Measurements from ENCODE around the gene DBNL.

DBNL gene

DNA sequence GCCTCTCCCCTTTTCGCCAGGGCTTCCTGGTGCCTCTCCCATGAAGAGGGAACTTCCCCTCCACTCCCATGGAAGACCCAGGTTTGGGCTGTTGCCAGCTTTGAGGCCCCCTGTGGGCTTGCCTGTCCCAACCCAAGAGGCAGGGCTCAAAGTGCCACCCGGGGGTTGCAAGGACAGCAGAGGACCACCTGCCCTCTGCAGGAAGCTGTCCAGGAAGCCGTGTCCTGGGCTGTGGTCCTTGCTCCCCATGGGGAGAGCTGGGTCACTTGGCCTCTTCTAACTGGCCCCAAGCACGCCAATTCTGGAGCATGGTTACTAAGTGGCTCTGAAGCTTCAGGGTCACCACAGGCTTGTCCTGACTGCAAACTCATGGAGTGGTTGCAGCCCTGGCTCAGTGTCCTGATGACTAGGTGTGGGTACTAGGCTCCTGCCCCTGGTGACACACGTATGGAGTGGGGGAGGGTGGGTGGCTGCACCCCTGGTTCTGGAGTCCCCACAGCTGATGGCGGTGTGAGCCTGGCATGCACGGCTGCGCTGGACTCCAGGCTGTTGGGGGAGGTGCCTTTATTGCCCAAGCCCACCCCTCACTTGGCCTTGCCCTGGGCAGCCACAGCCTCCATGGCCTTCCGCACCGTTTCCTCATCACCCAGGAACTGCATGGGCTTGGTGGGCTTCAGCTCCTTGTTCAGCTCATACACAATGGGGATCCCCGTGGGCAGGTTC lies 17.8 kb downstream of the DBNL start:
- DNase-seq (ENCODE audit: low read depth in 2 of 2), result no peak

DNA sequence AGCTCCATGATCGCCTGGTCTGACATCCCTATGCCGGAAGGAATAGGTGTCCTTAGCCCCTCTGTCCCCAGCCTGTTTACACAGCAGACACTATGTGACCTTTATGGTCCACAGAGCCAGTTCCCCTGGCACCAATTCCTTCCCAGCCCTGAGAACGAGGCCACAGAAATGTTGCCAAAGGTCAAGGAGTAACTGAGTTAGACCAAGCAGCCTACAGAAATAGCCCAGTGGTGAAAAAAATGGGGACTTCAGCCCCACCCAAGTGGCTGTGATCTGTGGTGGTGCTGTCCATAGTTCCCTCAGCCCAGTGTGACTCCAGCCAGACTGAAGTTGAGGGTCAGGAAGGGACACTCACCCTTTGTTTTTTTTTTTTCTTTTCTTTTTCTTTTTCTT lies 18.4 kb downstream of the DBNL start:
- DNase-seq (ENCODE audit: low read depth in 2 of 2), result no peak

DNA sequence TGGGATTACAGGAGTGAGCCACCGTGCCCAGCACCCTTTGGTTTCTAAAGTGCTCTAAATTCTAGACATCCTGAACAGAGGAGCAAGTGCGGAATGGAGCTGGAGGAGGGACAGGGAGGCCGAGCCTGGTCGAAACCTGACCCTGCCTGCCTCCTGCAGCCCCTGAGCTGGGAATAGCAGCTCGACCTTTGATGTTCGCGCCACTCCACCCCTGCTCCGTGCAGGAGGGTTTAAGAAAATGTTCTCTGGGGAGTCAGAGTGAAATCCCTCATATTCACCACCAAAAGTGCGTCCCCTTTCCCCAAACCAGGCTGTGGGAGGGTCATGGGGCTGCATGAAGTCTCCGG lies 19.0 kb downstream of the DBNL start:
- no peak for DNase-seq (ENCODE audit: low read depth in 2 of 2)

DNA sequence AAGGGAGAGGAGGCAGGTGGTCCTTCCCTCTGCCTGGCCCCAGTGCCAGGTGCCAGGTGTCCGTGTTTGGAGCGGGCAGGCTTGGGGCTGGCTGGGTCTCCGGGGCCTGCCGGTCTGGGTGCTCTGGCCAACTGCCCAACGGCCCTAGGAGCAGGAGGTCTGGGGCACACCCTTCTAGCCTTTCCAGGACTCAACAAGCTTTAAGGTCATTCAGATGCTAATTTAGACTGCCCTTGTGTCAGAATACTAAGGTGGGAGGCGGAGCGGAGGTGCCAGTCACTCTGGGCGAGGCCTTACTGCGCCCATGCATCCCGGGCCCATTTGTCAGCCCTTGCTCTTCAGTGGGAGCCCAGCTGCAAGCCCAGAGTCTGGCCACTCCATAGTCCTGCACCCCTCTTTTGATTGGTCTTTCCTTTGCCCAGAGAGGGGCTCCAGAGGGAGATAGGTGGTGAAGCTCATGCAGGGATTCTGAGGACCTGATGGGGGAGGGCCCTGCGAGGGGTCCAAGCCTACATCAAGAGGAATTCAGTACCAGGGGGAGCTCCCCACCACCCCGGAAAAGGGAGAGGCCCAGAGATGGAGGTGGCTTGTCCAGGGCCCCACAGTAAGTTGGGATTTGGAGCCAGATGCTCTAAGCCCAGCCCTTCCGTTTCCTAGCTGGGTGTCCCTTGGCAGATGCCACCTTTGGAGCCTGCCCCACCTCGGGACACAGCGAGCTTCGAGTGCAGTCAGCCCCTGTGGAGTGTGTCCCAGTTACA lies 19.6 kb downstream of the DBNL start:
- no peak for DNase-seq (ENCODE audit: low read depth in 2 of 2)

DNA sequence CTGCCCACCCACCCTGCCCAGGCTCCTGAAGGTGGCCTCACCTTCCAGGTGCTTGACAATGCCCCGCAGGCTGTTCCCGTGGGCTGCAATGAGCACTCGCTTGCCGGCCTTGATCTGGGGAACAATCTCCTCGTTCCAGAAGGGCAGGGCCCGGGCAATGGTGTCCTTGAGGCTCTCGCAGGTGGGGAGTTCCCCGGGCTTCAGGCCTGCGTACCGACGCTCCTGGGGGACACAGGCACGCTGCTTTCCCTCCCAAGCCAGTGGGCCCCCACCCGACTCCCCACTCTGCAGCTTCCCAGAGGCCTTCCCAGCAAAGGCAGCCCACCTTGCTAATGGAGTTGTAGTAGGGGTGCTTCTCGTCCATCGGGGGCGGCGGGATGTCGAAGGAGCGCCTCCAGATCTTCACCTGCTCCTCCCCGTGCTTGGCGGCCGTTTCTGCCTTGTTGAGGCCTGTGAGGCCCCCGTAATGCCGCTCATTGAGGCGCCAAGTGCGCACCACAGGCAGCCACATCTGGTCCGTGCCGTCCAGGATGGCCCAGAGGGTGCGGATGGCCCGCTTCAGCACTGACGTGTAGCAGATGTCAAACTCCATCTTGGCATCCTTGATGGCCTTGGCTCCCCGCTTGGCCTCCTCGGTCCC lies 20.4 kb downstream of the DBNL start:
- no peak for DNase-seq (ENCODE audit: low read depth in 2 of 2)

DNA sequence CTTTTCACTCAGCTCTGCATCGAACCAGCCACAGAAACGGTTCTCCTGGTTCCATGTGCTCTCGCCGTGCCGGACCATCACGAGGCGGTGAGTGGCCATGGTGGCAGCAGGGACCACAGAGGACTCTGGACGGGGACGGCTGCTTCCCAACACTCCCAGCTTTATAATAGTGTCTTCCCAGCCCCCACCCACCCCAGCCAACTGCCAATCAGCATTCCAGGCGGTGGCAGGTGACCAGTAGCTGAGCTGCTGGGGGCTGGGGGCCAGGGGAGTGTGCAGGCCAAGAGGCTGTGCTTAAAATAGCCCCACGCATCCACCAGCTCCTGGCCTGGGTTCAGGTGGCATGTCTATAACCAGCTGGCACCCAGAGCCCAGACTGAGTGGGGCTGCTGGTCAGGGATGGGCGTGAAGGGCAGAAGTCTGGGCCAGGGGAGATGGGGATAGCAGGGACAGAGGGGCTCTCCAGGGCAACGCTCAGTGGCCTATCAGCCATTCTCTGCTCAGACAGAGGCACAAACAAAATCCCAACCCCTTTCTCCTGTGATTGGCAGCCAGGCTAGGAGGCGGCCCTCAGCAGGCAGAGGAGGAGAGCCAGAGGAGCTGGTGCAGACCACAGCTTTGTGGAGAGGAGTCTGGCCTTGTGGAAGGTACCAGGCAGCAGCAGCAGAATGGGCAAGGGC lies 21.1 kb downstream of the DBNL start, which contains the start of gene PGAM2:
Gene PGAM2, minus strand, starts transcription at position 137 of the 680 bp plus-strand sequence. Its CDS starts 38 bp downstream, at position 99.
- no peak for DNase-seq (ENCODE audit: low read depth in 2 of 2)

DNA sequence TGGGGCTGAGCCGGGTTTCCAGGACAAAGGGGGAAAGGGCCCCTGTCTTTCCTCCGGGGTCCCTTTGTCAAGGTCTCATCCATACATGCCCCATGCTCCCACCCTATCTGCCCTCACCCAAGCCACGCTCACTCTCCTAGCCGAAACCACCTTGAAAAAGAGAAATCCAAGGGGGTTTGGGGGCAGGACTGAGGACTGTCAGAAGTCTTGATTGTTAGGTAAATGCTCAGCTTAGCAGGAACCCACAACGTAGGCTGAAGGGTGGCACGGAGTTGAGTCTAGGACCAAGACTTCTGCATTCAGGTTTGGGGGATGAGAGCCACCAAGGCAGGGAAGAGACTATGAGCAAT lies 21.6 kb downstream of the DBNL start:
- DNase-seq (ENCODE audit: low read depth in 2 of 2), result no peak

DNA sequence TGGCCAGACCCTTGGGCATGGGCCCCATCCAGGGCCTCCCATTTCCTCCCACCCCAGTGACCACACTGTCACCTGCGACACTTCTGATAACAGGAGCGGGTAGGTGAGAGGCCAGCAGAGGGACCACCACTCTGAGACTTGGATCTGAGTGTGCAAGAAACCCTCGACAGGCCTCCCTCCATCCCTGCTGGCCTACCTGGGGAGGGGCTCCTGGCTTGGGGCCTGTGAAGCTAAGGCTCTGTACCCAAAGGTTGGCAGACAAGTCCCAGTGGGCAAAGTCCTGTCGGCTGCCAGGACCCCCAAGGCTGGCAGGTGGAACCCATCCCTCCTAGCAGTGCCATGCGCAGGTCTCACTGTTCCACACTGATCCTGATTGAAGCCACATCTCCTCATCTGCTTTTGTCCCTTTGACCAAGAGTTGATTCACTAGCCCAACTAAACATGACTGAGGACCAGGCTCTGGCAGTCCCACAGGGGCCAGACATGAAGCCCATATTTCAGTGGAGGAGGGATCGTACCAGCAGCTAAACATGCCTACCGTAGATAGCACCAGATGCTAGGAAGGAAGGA lies 22.1 kb downstream of the DBNL start:
- DNase-seq (ENCODE audit: low read depth in 2 of 2), result no peak

DNA sequence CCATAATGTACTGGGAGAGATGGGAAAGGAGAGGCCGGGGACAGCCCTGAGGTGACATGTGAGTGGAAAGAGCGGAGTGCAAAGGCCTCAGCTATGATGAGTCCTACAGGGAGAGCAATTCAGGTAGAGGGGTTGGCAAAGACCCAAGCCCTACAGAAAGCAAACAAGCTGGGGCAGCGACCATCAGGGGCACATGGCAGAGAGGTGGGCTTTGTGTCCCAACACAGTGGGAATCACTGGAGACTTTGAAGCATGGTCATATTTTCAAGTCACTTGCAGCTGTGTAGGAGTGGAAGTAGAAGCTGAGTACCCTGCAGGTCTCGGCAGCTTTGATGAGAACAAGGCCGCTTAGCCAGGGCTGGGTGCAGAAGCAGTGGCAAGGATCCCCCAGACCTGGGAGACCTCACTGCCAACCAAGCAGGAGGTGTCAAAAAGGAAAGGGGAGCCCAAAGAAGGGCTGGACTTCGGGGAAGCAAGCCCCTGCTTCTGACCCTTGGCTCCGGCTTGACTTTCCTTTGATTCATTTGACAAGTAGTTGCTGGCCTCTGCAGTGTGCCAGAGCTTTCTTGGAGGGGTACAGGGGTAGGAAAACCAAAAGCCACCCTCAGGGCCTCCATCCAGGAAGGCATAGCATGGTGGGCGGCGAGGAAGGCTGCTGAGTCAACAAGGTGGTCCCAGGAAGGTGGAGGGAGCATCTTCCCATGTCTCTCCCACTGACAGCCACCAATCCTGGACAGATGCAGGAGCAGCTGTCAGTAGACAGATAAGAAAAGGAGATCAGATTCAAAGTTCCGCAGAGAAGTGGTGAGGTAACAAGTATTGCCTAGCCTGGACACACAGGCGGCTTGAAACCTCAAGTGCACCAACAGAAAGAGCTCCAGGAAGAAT lies 22.8 kb downstream of the DBNL start:
- no peak for DNase-seq (ENCODE audit: low read depth in 2 of 2)

DNA sequence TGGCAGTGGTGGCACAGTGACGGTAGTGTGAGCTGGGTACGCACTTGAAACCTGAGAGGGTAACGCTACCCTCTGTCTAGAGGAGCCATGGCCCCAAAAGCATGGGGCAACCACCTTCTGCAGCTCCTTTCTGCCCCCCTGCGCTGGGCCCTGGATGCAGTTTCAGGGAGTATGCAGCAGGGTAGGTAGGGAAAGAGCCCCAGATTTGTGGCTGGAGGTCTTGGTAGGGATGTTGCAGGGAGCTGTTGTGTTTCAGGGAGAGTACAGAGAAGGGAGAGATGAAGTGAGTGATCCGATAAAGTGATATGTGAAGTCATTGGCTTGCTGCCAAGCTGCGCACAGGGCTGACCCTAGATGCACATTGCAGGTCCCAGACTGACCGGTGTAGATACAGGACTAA lies 23.6 kb downstream of the DBNL start:
- no peak for DNase-seq (ENCODE audit: low read depth in 2 of 2)

DNA sequence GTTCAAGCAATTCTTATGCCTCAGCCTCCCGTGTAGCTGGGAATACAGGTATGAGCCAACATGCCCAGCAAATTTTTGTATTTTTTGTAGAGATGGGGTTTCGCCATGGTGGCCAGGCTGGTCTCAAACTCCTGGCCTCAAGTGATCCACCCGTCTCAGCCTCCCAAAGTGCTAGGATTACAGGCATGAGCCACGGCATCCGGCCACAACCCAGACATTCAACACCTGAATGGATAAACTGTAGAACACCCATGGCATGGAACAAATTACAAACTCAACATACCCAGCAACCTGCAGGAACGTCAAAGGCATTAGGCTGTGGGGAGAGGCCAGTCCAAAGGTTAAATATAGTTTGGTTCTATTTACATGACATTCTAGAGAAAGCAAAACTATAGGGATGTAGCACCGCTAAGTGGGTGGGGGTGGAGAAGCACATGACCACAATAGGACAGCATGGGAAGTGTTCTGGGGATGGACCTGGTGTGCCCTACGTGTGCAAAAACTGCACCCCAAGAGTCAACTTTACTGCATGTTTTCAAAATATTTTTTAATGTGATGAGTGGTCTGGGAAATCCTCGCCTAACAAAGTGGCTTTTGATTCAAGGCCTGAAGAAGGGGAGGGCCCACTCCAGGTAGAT lies 27.3 kb downstream of the DBNL start:
- no peak for DNase-seq (ENCODE audit: low read depth in 2 of 2)

DNA sequence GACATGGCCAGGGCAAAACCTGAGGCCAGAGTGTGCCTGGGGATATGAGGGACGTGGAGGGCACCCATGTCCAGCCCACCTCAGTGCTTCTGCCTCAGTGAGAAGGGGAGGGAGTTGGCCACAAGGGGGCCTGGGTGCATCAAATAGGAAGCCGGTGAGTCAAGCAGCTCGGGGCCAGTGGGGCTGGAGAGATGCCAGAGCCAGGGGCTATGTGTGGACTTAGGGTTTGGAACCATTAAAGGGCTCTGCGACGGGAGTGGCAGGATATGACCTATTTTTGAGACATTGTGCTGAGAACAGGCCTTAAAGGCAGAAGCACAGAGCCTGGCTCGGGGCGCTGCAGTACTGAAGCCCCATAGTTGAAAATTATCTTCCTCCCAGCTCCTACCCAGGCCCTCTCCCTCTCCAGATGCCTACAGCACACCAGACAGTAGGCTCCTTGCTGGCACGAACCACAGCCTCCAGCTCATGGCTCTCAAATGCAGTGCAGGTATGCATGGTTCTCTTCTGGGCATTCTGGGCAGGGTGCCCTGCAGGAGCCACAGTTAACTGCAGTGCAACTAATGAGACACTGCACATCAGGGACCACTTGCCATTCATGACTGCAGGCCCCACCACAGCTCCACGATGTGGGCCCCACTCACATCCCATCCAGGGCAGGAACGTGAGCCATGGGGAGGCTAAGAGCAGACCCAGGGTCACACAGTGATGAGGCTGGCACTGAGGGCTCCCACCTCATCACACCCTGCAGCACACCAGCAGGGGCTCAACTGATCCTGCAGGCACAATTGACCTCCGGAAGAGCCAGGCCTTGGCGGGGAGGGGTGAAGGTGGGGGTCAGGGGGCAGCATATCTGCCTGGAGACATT lies 28.1 kb downstream of the DBNL start:
- no peak for DNase-seq (ENCODE audit: low read depth in 2 of 2)

DNA sequence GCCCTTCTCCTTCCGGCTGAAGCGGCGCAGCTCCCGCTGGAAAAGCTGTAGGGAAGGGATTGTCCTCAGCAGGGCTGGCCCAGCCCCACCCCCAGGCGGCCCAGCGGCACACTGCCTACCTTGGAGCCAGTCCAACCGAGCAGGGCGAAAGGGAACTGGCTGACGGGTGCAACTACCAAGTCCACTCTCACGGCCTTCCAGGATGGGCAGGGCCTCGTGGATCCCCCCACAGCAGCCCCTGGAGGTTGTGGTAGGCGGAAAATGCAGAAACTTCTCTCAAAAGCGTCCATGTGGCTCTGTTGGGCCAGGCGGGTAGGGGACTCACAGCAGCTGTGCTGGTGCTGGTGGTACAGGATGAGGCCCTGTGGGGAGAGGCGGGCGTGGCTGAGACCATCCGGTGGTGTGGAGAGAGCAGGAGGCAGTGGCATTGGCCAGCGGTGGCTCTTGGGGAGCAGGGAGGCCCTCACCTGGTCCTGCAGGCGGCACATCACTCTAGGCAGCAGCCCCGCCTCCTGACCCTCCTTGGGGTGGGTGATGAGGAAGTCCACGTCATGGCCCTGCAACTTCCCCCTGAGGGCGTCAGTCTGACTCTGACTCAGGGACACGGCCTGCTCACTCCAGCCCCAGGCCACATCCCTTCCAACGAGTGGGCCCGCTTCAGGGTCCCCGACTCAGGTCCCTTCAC lies 29.3 kb downstream of the DBNL start:
- no peak for DNase-seq (ENCODE audit: low read depth in 2 of 2)

DNA sequence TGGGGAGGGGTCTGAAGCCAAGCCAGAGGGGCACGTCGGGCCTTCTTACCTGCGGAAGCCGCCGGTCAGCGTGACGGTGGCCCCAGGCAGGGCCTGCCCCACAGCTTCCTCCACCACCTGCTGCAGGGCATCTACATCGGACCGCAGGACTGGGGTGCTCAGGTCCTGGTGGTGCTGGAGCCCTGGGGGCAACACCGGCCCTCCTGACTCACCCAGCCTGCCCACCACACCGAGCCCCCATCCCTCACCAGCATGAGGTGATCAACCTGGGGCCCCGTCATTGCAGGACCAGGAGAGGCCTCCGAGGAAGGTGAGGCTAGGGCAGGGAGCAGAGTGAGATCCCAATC lies 29.8 kb downstream of the DBNL start:
- no peak for DNase-seq (ENCODE audit: low read depth in 2 of 2)

DNA sequence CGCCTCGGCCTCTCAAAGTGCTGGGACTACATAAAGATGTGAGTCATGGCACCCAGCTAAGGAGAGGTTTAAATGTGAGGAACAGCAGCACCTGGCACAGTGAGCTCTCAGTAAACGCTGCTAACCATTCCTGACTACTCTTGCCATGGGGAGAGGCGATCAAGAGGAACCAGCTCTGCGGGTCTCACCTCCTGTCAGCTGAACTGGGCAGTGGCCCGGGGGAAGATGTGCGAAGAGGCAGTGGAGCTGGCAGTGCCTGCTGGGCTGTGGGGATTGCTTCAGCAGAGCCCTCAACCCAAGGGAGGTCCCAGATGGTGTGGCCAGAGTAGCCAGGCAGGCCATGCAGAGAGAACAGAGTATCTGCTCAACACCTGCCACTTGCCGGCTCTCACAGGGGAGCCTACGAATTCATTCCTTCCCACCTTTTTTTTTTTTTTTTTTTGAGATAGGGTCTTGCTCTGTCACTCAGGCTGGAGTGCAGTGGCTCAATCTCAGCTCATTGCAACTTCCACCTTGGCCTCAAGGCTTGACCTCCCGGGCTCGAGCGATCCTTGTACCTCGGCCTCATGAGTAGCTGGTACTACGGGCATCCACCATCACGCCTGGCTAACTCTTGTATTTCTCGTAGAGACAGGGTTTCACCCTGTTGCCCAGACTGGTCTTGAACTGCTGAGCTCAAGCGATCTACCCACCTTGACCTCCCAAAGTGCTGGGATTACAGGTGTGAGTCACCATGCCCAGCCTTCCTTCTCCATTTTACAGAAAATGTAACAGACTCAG lies 31.0 kb downstream of the DBNL start:
- DNase-seq (ENCODE audit: low read depth in 2 of 2), result no peak

DNA sequence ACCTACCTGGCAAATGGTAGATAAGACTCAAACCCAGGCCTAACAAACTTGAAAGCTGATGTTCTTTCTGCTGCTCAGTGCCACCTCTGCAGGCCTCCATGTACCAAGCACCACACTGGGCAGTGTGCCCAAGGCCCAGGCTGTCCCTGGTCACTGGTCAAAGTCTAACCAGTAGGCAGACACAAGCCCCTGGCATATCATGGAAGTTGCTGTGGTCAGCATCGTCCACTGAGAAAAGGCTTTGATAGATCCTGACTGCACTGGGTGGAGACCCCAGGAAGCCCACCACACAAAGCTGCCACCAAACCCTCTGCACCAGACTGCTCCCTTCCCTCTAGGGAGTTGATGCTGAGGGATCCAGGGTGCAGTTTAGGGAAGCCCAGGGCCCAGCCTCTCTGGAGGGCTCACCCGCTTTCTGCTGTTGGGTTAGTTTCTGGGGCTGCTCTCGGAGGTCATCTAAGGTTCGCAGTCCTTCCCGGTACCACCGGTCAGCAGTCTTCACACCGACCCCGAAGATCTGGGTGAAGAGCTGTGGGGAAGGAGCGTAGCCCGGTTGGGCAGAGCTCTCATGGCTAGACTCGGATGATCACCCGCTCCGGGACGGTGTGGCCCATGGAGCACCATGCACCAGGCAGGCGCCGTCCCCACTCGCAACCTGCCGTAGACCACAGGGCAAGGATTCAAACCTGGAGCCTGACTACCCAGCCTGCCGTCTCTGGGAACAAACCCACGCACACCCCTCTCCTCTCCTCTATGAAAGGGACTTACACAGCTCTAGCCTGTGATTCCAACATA lies 31.8 kb downstream of the DBNL start:
- DNase-seq (ENCODE audit: low read depth in 2 of 2), result no peak

DNA sequence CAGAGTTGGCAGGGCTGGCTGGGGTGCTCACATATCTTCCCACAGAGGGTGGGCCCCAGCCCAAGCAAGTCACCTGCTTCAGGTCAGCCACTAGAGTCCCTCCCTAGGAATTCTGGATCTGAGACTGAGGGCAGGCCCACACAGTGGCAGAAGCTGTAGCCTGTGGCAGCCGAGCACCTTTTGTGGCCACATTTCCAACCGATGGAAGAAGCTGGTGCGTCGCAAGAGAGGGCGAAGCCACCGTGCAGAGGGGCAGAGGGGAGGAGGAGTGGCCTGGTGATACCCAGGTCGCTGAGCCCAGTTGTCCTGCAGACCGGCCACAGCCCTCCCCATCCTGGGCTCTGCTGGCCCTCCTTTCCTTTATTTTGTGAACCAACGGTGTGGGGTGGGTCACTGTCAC lies 32.6 kb downstream of the DBNL start:
- DNase-seq (ENCODE audit: low read depth in 2 of 2), result no peak

DNA sequence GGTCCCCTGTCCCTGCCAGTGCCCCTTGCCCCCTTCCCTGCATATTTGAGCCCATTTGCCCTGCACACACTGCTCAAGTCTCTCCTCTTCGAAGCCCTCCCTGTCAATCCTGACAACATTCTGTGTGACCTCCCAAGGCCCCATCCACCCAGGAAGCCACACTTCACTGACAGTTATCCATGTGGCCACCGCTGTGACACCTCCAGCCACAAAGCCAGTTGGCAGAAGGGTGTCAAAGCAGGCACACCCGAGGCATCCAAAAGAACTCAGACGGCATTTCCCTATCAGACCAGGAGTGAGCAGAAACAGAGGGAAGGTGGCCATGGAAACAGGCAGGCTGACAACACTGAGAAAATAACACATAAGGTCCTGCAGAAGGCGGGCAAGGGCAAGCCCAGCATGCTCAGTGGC lies 33.2 kb downstream of the DBNL start:
- no peak for DNase-seq (ENCODE audit: low read depth in 2 of 2)

All from stimulated activated CD4-positive, alpha-beta T cell treated with anti-CD3 and anti-CD28 coated beads, Interleukin-15, amount 100 ng/mL, for 48 hours (primary cell).